ENCODE results near the gene ADM2.

GRCh38 chr22:50486561-50487289, 5.4 kb downstream of the ADM2 start, which contains the start of gene MIOX:
- TF ChIP-seq CTCF (IDR thresholded peaks at IDR 0.05) = no peak
- TF ChIP-seq POLR2A (IDR thresholded peaks at IDR 0.05) = no peak

All from right lobe of liver (tissue), 4 donors.